LHCN-M2 (cell line): ENCODE data around the gene SLC22A31. TPM values are rescaled to one million over a fixed set of nuclear protein-coding genes. Genes with fewer than 3 reads are reported as not detected.
A peak's percentile ranks its signal among the peaks of the same experiment; 100 is the strongest.
"Not testable (repeated sequence)": the region's sequence is repeated elsewhere in the genome, so short reads cannot be mapped to it uniquely, and the experiment has no call there.

Source experiments
- DNase-seq: peaks from one replicate; pipeline ENCODE4 v3.0.0-alpha.2; 2012; ENCODE audit warnings: low read depth
- total RNA-seq: library from RNA; depleted of rRNA; stranded (reverse); fragments of >200 nt; gene quantifications from 2 replicates; pipeline ENCODE4 v1.2.3, GENCODE V29; 2014

Gene SLC22A31
- total RNA-seq, 1 experiment from 2014 or later = 0.06 TPM

DNA sequence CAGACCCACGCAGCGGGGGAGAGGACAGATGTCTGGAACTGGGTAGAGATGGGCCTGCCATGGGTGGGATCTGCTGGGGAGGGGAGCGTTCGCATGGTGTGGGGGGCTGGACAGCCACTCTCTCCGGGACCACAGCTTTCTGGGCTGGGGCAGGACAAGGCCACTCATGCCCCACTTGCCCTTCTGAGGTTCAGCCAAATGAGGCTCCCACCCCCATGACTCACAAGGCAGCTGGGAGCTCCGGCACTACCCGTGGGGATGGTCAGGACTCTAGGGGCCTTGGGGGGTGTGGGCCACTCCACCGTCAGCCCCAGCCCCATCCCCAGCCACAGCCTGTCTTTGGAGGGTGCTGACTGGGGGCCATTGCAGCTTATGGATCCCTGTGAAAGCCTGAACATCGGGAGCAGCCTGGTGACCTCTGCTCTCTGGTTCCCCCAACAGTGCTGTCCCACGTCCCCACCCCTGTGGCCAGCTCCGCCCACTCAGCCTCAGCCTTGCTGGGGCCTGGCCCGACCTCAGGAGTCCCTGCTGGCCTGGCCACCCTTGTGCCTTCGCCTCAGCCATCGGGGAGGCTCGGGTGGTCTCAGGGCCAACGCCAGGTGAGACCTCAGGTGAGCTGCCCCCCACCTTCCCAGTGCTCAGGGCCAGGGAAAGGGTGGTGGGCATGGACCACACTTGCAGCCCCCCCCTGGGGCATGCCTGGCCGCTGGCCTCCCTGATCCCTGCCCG is 33.5 kb downstream of the SLC22A31 start:
- DNase-seq = peak; percentile 50

GRCh38 chr16:89165681-89165979 is 34.7 kb downstream of the SLC22A31 start:
- not testable (repeated sequence) for DNase-seq

- no peak for DNase-seq
Observed at GRCh38 chr16:89164847-89165680, 35.3 kb downstream of the SLC22A31 start.

- no peak for DNase-seq
Observed at GRCh38 chr16:89164436-89164835, 35.9 kb downstream of the SLC22A31 start.

DNA sequence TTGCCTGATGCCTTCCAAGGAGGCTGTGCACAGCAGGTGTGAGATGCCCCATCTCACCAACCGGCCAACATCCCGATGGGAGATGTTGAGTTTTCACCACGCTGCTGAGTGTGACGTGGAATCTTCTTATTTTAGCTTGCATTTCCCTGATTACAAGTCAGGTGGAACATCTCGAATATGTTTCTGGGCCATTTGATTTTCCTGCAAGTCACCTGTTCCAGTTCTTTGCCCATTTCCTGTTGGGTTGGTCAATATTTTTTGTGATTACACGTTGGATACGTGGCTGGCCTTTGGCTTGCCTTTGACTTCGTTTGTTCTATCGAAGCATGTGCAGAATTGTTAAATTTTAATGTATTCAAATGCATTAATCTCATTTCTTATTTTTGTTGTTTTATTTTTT is 37.0 kb downstream of the SLC22A31 start:
- no peak for DNase-seq

- no peak for DNase-seq
Observed at GRCh38 chr16:89161763-89162713, 38.3 kb downstream of the SLC22A31 start.

GRCh38 chr16:89160977-89161701 is 39.2 kb downstream of the SLC22A31 start:
- no peak for DNase-seq

- no peak for DNase-seq
Observed at GRCh38 chr16:89159850-89160354, 40.4 kb downstream of the SLC22A31 start.

DNA sequence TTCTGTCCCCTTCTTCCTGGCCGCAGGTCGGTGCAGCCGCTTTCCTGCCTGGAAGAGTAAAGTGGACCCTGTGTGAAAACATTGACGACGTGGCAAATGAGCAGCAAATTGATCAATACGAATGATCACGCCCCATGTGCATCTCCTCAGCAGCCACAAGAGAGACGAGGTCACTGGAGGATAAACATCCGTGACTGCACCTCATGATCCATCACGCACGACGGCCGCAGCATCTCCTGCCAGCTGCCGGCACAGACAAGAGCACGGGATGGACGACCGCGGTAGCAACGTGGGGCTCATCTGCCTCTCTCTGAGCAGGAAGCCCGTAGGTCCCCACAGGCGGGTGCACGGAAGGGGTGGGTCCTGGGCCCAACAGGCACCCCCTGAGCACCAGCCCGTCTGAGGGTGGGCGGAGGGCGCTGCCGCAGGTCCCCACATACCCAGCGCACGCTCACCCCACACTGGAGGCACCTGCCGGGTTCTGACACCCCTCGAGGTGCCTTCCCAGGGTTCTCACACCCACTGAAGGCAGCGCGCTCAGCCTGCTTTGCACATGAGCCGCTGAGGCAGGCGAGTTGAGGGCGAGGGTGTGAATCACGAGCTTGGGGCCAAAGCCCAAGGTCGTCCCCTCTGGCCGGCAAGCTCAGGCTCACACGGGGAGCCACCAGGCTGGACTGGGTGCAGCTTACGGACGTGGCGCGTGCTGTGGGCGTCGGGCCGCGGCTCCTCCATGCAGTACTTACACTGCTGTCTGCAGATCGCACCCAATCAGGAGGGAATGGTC is 41.1 kb downstream of the SLC22A31 start:
- DNase-seq = no peak

- no peak for DNase-seq
Observed at GRCh38 chr16:89157778-89158177, 42.6 kb downstream of the SLC22A31 start.

GRCh38 chr16:89156740-89157645 is 43.3 kb downstream of the SLC22A31 start:
- no peak for DNase-seq

GRCh38 chr16:89155851-89156739 is 44.2 kb downstream of the SLC22A31 start:
- DNase-seq = peak; percentile 5

DNA sequence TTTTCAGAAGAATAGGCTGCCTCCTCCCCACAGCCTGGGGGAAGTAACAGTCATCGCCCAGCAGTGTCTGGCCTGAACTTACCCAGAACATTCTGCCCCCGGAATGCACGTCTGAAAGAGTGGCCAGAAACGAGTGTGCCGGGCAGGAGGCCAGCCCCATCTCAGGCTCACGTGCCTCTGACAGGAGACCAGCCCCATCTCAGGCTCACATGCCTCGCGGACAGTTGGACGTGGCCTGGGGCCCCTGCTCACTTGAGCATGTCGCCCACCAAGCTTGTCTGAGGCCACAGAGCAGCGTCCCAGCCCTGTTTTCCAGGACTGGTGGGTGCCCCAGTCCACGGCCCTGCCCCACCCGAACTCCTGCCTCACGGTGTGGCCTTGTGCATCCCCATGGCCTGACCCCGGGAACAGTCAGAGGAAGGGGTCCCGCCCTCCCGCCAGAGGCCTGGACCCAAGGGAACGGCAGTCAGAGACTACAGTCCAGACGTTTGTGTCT is 45.1 kb downstream of the SLC22A31 start:
- DNase-seq = peak; percentile 59

- DNase-seq = no peak
Observed at GRCh38 chr16:89154390-89155183, 45.8 kb downstream of the SLC22A31 start.

DNA sequence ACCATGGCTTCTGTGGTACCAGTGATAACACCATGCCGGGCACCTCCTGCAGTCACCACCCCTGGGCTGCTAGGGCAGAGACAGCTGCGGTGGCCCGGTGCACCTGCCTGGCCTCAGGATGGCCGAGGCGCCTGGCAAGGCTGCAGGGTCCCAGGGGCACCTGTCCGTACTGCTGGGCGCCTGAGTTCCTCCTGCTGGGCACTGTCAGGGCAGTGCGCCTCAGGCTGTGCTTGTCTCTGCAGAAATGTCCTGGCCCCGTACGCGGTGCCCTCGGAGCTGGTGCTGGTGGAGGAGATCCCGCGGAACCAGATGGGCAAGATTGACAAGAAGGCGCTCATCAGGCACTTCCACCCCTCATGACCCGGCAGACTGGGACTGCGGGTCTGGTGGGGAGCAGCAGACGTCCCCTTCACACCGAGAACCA is 46.5 kb downstream of the SLC22A31 start:
- no peak for DNase-seq

DNA sequence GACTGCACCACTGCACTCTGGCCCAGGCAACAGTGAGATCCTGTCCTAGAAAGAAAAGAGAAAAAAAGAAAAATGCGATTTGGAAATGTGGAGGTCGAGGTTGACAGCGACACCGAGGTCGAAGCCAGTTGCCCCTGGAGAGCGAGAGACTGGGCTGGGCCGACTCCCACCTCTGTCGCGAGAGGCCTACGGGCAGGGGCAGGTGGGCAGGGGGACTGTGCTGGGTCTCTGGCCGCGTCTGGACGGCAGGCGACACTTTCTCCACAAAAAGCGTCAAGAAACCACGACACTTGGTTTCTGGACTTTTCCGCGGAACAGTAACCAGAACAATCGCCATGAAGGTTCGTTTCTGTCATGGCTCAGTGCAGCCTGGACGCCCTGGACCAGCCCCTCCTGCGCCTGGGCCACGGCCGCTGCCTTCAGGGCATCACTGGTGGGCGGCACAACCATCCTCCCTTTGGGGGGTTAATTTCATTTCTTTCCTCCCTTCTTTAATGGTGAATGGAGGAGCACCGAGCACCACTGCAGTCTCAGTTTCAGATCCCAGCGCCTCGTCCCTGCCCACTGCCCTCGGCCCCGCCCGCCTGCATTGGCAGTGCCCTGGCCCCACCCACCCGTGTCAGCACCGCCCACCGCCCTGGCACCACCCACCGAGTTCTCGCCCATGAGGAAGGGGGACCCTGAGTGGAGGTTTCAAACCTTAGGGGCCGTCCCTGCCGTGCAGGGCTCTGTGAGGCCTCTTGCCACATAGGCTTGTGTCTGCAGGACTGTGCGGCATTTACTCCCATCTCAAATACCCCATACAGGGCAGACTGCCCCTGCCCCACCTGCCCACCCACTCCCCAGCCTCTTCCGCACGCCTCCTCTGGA is 47.3 kb downstream of the SLC22A31 start:
- no peak for DNase-seq
